Loucy (cell line): ENCODE results near the gene PNP.

Source experiments
- CTCF ChIP-seq: fragments of 200-600 bp; sonication (generic); conservative IDR thresholded peaks from 2 replicates; pipeline ENCODE4 v1.5.1; 2014; ENCODE audit warnings: mild to moderate bottlenecking, antibody characterized with exemption, low read length
- EZH2phosphoT487 ChIP-seq: fragments of 200-600 bp; IDR thresholded peaks from 2 replicates; pipeline ENCODE4 v1.6.1; 2018; ENCODE audit warnings: antibody characterized with exemption, mild to moderate bottlenecking, moderate library complexity, borderline replicate concordance

DNA sequence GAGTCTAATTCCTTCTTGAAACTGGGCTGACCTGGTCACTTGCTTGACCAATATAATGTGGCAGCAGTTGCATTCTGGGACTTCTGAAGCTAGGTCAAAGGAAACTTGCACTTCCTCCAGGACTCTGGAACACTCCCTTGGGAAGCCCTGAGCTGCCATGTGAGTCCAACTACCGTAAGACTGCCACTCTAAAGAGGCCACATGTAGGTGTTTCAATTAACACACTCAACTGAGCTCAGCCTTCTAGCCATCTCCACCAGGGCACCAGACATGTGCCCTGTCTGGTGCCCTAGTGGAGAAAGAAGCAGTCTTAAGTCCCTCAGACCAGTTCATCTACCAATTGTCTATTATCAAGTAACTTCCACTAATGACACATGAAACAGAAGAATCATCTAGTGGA, 49.8 kb upstream of the PNP start:
- TF ChIP-seq EZH2phosphoT487, result no peak
- no peak; the same call in 1 of the 2 replicates for TF ChIP-seq CTCF
